NCI-H524 treated with DMSO at 0.1 percent for 48 hours (cell line): ENCODE measurements around the gene ALG8.

Experiments
- DNase-seq: peaks from one replicate; lab custom pipeline; 2025; lab: John Stamatoyannopoulos, UW

ALG8 gene

DNA sequence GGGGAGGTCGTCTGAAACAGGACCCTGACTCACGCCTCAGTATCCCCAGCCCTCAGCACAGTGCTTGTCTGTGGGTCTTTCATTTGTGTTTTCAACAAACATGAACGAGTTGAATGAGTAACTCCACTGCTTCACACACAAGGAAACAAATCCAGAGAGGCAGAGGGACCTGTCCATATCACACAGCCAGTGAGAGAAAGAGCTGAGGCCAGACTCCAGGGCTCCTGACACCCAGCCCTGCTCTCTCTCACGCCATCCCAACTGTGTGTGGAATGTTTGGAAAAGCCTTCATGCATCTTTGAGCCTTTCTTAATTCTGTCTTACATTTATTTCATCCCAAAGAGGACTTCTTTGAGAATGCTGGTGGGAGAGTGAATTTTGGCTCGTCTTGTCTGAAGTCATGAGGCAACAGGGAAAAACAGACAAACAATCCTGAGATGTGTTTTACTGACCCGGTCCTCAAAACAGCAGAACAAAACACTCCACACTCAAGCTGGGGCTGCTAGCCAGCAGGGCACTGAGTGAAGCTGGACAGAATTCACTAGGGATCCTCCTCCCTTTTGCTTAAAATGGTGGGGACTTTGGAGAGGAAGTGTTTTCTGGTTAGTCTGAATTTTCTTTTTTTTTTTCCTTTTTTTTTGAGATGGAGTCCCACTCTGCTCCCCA lies 19.7 kb upstream of the ALG8 start:
- DNase-seq = no peak

DNA sequence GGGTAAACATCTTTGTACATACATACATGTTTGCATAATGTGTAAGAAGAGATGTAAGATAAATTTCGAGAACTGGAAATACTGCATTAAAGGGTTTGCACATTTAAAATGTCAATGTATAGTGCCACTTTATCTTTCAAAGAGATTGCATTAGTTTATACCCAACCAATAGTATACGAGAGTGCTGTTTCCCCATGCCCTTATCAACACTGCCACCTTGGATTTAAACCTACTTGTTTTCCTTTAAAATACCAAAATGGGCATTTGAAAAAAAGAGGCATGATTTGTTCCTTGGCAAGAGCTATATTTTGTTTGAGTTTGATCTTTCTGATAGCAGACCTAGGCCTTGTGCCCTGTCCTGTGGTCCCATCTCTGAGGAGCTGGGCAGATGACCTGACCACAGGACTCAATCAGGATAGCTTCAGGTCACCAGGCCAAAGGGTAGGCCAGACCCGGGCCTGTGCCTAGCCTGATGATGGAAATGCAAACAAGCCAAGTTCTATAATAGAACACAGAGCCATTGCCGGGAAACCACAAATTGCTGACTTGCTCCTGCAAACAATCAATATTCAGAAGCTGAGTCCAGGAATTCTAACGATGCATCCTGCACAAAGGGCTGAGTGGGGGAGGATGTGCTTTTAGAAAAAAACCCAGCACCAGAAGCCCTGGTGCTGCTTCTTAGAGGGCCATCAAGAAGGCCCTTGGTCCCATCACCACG lies 16.9 kb upstream of the ALG8 start:
- DNase-seq = no peak

DNA sequence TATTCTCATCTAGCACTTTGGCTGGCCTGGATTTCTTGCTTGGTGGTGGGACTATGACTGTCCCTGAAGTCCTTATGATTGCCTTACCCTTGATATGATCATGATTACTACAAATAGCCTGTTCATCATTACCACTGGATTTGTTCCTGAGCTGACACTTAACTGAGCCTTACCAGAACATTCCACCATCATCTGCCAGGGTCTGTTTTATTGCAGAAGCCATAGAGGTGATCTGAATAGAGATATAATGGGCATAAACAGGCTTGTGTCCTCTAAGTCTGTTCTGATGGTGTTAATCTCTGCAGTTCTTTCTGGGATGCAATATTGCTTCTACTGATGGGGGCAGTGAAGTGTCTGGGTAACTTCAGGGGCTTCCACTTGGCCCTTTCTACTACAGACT lies 12.4 kb upstream of the ALG8 start:
- DNase-seq = no peak

DNA sequence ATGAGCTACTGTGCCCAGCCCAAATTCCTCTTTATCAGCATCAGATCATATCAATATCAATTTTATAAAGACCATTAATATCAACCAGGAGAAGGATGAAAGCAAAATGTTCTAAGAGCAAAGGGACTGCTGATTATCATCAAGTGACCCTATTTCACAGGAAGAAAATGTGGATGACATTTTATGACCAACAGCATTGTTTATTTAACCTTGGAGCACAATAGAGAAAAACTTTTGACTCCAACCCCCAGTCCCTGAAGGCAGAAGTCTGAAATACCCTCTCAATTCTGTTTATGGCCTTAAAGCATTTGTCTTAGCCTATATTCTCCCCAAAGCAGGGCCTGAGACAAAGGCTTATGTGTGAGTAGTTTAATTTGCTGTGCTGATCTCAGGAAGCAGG lies 11.3 kb upstream of the ALG8 start:
- no peak for DNase-seq

DNA sequence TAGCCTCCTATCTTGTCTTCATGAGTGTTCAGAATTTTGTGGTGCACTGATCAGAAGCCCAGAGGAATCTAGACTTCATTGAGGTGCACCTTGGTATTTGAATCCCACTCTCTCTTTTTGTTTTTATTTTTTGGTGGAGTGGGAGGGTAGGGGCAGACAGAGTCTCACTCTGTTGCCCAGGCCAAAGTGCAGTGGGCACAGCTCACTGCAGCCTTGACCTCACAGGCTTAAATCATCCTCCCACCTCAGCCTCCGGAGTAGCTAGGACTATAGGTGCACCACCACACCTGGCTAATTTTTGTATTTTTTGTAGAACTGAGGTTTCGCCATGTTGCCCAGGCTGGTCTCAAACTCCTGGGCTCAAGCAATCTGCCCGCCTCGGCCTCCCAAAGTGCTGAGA lies 10.9 kb upstream of the ALG8 start:
- no peak for DNase-seq

DNA sequence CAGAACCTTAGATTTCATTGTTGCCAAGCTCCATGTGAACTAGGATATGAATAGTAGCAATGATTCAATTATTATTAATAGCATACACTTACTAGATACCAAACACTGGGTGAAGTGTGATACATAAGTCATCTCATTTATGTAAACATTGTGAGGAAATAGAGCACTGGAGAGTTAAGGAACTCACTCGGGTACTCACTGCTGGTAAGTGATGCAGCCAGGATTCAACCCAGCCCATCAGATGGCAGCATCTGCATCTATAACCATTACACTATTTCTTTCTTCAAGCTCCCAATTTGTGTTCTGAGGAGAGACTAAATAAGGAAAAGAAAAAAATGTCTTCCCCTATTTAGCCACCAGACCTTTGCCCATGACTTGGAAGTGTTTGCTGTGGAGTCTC lies 10.2 kb upstream of the ALG8 start:
- DNase-seq = no peak

DNA sequence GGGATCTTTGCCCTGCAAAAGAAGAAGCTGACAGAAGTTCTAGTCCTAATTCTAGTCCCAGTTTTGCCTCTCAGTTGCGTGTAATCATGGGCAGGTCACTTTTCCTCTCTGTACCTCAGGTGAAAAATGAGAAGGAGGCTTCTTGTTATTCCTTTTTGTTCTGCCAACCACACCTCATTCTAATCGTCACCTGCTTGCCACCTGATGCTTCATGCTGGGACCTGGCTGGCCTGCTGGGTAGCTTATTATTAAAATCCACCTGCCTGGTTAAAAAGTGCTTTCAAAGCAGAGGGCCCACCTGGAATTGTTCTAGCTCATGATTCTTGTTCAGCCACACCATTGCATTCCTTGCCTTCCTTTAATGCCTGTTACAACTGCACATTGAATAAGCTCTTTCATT lies 8.4 kb upstream of the ALG8 start:
- DNase-seq = no peak

DNA sequence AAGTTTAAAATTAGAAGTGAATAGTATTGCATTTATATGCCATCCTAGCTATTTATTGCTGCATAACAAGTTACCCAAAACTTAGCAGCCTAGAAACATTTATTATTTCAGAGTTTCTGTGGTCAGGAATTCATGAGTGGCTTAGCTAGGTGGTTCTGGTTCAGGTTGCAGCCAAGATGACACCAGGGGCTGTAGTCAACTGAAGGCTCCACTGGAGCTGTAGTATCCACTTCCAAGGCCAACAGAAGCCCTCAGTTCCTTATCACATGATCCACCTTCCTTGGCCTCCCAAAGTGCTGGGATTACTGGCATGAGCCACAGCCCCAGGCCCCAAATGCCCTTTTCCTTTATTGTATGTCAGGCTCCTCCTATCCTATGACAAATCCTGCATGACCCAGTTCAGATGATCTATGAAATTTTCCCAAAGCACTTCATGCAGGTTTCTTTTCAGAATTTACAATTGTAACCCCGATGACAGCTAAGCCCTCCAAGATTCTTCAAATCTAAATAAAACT lies 6.1 kb upstream of the ALG8 start:
- no peak for DNase-seq

DNA sequence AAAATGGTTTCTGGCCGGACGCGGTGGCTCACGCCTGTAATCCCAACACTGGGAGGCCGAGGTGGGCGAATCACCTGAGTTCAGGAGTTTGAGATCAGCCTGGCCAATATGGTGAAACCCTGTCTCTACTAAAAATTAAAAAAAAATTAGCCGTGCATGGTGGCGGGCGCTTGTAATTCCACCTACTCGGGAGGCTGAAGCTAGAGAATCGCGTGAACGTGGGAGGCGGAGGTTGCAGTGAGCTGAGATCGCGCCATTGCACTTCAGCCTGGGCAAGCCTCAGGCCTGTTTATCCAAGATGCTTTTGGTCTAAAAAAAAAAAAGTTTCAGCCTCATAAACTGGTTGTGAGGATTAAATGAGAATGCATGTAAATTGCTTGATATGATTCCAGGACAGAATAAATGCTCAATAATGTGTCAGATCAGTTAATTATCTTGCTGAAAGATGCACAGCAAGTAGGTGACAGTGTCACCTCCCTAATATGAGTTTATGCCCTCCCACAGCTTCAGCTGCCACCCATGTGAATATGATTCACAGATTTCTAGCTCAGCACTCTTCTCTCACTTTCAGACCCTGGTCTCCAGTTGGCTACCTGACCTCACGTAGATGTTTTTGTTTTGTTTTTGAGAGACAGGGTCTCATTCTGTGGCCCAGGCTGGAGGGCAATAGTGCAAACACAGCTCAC lies 1.1 kb upstream of the ALG8 start:
- DNase-seq = no peak

DNA sequence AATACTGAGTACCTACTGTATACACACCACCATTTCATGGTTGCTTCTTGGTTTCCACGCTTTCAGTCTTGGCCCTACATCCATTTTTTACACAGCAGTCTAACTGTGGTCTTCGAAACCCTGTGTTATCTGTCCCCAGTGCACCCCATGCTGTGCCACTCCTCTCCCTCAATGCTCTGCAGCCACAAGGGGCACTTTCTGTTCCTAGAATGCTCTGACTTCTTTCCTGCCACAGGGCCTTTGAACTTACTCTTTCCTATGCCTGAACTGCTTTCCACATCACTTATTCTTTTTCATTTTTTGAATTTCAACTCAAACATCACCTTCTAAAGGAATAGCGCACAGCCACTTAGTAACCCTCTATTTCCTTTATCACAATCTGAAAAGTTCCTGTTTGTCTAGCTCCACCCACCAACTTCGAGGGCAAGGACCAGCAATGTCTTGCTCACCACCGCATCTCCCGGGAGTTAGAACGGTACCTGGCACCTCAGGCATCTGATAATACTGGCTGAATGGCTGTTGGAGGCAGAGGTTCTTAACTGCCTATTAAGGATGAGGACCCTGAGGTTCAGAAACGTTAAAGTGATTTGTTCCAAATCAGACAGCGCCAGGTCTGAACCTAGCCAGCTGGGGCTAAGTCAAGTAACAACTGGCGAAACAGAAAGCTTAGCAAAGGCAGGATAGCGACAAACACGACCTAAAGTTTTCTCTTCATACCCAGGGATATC lies 568 bp downstream of the ALG8 start:
- DNase-seq = no peak

DNA sequence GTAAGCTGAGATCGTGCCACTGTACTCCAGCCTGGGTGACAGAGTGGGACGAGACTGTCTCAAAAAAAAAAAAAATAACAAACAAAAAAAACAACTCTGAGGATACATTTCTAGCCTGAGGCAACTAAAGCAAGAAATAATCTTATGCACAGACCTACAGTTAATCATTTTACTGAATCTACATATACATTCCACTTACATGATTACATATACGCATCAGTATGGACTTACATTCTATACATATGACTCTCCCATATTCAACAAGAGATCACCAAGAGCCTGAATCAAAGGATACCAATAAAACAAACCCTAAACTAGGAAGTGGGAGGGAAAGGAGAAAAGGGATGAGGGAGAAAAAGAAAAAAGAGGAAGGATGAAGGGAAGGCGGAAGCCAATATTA lies 1.1 kb downstream of the ALG8 start:
- no peak for DNase-seq

DNA sequence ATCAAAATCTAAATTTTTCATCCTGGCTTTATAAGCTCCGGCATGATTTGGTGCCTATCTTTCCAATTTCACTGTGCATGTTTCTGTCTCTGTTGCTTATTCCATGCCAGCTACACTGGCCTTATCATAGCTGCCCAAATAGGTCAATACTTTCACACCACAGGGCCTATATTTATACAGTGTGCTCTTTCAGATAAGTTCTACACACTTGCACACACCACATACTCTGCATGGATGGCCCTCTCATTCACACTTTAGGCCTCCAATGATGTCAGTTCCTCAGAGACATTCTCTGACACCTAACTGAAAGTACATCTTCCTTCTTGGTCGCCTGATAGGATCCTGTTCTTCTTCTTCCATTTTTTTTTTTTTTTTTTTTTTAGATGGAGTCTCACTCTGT lies 7.0 kb downstream of the ALG8 start:
- DNase-seq = no peak

DNA sequence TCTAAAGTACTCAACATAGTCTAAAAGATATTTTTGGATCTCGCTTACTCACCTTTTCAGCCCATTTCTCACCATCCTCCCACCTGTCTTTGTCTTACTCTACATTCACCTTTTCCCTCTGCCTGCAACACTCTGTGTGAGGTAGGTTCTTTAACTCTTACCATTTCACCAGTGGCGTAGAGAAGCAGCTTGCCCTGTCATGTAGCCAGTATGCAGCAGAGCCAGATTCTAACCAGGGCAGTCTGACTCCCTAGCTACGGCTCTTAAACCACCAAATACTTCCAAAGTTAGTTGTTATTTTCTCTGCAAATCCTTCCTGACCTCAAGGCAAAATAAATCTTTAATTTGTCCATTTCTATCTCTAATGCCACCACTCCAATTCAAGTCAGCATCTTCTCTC lies 7.5 kb downstream of the ALG8 start:
- DNase-seq = no peak

DNA sequence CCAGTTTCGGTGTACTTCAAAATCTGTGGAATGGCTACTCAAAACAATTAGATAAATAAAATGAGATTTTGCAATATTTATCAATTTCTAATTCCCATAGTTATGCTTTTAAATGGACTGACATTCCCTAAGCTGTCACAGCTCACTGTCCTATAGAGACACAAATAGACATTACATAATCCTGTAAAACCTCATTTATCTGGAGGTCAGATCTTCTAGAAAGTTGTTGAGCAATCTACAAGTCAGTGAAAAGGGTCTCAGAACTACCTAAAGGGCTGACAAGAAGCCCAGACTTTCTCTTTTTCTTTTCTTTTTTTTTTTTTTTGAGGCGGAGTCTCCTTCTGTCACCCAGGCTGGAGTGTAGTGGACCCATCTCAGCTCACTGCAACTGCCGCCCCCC lies 12.0 kb downstream of the ALG8 start:
- DNase-seq = no peak

DNA sequence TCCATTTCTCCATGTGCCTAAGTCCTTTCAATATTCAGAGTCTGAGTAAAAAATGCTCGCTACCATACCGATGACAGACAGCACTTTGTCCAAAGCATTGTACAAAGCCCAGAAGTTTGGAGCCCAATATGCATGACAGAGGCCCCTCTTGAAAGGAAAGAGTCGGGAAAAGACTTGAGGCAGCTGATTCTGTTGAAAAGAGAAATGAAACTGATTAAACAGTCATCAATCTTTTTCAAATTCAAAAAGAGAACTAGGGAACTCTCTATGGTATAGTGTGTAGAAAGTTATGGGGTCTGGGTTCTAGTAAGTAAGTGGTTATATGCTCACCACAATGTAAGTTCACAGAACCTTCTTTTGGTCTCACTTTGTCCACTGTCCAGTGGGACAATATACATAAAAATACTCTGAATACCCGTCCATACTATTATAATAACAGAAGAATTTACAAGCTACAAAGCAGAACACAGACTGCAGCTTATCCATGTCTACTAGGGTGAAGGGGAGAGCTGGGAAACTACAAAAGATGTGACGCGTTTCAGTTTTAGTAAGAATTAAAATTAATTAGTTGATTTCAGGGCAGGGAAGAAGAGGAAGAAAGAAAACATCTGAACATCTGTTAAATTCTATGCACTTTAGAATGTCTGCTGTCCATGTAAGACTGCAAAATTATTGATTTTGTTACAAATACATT lies 26.7 kb downstream of the ALG8 start:
- DNase-seq = no peak

DNA sequence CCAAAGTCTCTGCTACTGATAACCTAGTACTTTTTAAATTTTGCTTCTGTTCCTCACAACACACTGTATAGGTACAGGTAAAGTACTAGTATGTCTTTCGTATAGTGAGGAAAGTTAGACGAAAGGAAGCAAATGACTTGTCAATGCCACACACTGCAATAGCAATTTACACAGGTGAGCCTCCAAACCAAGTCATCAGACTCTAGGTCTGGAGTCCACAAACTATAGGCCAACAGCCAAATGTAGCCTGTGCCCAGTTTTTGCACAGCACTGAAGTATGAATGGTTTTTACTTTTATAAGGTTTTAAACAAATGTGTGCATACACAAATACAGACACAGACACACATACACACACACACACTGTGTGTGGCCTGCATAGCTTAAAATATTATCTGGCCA lies 28.1 kb downstream of the ALG8 start:
- no peak for DNase-seq

DNA sequence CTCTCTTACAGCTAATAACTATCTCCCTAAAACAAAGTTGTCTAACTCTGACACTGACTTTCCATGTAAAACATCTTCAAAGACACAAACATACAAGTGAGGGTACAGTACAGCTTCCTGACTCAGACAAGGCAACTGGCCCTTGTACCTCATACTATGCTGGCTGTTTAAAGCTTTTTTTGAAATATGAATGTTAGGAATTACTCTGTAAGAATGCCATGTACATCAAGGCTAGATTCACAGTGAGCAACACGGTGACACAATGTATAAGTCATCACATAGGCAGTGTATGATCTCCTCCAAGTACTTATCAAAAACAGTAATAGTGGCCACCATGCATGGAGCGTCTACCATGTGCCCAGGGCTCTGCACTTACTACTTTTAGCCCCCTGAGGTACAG lies 28.6 kb downstream of the ALG8 start:
- DNase-seq = no peak

DNA sequence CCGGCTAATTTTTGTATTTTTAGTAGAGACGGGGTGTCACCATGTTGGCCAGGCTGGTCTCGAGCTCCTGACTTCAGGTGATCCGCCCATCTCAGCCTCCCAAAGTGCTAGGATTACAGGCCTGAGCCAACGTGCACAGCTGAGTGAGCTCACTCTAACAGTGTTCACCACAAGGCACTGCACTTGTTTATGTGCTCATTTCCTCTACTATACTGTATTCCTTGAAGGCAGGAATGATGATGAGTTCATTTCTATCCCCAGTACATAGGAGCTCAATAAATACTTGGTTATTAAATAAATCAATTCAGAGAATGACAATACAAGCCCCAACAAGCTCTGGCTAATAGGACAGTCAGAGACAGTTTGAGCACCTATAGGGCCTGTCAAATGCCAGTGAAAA lies 29.1 kb downstream of the ALG8 start:
- DNase-seq = no peak

DNA sequence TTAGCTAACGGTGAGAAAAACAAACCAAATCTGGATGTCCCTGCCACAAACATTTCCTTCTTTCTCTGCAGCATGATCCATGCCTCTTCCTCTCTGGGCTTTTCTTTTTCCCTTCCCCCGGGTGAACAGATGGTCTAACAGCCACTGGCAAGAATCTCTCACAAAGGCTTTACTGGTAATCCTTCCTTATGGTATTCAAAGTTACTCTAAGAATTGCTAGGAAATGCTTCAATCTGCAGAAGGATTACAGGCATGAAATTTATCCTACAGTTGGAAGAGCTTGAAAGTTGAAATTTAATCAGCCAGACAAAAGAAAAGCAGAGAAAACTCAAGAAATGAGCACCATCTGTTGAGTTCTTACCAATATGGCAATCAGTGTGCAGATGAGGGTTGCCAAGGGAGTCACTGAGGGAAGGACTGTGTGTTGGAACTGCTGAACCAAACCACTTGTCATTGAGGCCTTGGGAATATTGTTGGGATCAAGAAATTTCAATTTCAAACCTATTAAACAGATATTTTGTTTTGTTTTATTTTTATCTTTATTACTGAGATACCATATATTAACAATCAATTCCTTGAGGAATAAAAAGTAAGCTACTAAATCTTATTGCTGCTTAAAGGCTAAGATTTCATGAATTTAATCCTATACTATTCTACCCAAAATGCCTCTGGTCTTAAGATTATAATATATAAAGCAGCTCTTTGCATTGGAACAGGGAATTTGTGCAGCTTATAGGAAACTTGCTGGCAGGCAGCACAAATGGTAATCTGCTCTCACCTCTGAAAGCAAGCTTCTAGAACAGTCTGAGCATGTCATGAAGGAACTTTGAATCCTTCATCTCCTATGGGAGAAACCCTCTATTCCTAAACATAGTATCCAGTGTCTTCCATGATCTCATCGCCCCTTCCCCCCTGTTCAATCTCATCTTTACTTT lies 30.1 kb downstream of the ALG8 start:
- DNase-seq = peak; percentile 95

DNA sequence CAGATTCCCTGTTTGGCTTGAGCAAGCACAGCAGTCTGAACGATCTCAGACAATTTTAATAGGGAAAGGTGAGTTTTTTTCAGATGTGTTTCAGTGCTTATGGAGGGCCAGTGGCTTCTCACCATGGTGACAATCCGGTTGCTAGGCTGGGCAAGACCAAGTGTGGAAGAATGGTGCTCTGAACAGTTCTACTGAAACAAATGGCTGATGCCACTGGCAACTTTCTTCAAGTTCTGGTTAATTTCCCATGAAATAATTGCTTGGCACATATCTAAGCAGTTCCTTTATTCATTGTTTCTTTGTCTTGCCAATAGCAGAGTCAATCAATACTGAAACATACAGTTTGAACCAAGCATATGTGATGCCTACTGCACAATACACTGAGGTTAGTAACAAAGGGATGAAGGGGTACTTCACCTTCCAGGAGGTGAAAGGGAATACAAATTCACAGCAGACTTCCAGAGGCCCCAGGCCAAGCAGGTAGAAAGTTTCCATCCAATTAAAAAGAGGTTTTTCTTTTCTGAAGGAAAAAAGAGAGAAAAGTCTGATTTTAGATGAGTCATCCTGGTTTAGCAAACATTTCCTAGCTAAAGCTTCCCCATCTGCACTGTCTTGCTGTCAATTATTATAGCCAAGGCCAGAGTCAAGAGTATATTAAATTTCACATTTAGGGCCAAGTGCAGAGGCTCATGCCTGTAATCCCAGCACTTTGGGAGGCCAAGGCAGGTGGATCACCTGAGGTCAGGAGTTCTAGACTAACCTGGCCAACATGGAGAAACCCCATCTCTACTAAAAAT lies 38.6 kb downstream of the ALG8 start:
- no peak for DNase-seq
